HG03139 (cell line): Measurements from ENCODE around the gene UAP1L1.
"Not testable (repeated sequence)": the region's sequence is repeated elsewhere in the genome, so short reads cannot be mapped to it uniquely, and the experiment has no call there.

ENCODE experiments used
- ATAC-seq: cut with Tn5 transposase; IDR thresholded peaks from one replicate; pipeline ENCODE4 v1.9.1; 2021; ENCODE audit not compliant: unreplicated experiment

The UAP1L1 gene, protein sequence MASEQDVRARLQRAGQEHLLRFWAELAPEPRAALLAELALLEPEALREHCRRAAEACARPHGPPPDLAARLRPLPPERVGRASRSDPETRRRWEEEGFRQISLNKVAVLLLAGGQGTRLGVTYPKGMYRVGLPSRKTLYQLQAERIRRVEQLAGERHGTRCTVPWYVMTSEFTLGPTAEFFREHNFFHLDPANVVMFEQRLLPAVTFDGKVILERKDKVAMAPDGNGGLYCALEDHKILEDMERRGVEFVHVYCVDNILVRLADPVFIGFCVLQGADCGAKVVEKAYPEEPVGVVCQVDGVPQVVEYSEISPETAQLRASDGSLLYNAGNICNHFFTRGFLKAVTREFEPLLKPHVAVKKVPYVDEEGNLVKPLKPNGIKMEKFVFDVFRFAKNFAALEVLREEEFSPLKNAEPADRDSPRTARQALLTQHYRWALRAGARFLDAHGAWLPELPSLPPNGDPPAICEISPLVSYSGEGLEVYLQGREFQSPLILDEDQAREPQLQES

GRCh38 chr9:137077010-137077747, at the start of gene UAP1L1:
UAP1L1 (plus strand) TSS chr9:137077517; CDS start chr9:137077533, 16 bp downstream.
- ATAC-seq = no peak

DNA sequence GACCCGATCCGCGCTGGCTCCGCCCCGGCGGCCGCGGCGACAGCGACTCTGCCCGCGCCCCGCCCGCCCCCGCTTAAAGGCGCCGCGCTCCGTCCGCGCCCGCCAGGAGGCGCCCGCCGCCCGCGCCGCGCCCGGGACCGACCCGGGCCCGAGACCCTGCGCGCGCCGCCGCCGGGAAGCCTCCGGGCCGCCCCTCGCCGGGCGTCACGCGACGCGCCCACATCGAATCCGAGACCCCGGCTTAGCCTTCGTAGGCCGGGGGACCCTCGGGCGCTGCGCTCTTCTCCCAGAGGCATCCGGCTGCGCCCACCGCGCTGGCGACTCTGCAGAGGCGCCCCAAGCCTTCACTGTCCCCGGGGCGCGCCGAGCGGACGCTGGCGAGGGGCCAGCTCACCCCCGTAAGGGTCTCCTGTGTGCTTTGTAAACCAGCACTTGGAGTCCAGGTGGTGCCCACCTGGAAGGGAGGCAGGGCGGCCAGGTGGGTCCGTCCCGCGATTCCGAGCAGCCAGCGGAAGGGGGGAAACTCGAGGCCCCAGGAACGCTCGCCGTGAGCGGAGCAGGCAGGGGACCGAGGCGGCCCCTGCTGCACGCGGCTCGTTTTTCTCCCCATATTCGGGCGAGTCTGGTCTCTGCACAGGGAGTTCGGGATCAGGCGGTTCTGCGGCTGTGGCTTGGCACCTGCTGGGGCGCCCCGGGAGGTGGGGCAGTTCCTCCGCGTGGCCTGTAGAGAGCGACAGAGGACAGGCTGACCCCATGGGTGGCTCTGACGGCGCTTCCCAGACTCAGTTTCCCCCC, 48.9 kb upstream of the UAP1L1 start:
- no peak for ATAC-seq

GRCh38 chr9:137029058-137029936, 48.0 kb upstream of the UAP1L1 start:
- ATAC-seq = no peak

DNA sequence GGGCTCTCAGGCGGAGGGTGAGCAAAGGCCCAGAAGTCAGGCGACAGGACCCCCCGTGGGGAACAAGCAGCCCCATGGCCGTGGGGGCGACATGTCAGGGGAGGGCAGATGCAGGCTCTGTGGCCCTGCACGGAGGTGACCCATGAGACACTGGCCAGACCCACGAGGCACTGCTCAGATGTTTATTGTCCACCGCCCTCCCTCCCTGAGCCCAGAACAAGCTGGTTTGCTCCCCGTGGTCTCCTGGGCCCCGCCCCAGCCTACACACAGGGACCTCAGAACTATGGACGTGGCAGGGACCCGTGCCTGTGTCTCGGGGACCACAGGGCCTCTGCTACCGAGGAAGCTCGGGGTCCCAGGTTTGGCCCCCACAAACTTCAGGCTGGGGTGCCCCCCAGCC, 47.3 kb upstream of the UAP1L1 start:
- ATAC-seq = no peak

GRCh38 chr9:137030538-137031527, 46.5 kb upstream of the UAP1L1 start:
- ATAC-seq = no peak

DNA sequence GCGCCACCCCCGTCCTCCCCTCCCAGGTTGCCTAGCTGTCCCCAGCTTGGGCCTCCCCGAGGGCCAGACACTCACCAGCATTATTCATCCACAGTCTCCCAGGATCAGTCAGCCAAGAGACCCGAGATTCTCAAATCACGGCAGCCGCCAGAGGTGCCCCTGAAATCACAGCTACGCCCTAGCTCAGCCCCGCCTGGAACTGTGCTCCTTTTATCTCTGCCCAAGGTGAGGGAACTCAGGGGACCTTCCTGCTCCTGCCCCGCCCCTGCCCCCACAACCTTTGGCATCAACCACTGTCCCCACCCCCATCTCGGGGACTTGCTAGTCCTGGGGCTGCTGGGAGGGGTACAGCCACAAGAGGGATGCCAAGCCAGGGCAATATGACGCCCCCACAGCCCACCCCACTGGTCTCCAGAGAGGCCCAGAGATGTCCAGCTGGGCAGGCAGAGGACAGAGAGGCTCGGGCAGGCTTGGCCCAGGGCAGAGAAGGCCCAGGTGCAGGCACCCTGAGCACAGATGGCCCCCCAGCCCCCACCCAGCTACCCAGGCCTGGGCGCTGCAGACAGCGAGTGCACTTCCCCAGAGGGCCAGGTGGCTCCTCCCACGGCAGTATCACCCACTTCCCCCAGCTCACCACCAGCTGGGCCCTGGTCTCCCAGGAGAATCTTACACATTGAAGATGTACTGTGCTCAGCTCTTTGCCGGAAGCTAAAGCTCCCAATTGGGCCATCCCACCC, 45.2 kb upstream of the UAP1L1 start, which contains the start of gene FUT7:
TSS of gene FUT7 (minus strand) at position 185 of the 737 bp plus-strand sequence. CDS start at position 88, 97 bp downstream.
- ATAC-seq = no peak

DNA sequence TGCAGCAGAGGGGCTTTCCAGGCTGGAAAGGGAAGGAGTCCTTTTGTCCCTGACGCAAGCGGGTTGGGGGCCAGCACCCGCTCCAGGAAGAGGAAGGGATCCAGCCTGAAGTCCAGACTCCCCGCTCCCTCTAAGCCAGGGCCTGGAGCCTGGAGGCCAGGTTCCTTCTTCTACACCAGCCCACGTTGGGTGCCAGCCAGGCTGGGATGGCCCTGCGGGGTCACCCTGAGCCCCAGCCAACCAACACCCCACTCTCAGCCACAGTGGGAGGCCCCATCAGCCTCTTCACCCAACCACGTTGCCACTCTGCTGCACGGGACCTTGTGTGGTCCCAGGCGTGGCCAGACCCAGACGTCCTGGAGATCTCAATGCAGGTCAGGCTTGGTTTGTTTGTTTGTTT, 44.5 kb upstream of the UAP1L1 start:
- no peak for ATAC-seq

DNA sequence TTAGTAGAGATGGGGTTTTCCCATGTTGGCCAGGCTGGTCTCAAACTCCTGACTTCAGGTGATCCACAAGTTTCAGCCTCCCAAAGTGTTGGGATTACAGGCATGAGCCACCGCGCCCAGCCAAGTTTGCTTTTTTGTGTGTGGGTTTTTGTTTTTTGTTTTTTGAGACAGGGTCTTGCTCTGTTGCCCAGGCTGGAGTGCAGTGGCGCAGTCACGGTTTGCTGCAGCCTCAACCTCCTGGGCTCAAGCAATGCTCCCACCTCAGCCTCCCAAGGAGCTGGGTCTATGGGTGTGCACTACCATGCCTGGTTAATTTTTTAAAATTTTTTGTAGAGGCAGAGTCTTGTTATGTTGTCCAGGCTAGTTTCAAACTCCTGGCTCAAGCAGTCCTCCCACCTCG, 43.8 kb upstream of the UAP1L1 start:
- ATAC-seq = not testable (repeated sequence)

DNA sequence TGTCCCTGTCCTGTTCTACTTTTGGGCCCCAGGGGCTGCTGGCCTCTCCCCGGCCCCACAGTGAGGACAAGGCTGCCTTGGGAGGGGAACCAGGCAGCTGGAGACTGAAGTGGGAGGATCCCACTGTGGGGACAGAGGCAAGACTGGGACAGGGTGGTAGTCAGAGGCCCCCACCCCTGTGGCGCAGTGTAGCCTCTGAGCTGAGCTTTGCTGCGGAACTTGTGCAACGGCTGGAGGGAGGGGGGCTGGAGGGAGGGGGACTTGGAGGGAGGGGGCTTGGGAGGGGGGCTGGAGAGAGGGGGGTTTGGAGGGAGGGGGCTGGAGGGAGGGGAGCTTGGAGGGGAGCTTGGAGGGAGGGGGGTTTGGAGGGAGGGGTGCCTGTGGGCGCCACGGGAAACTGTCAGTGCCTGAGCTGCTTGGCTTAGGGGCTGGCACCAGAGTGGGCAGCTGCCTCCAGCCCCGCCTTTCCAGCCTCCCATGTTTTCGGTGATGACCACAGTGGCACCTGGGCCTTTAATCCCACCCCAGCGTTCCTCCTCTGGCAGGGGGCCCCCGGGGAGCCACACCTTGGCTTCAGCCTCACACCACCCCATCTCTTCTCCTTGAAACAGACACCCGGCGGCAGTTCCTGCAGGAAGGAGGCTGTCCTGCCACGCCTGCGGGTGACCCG, 43.1 kb upstream of the UAP1L1 start:
- no peak for ATAC-seq

DNA sequence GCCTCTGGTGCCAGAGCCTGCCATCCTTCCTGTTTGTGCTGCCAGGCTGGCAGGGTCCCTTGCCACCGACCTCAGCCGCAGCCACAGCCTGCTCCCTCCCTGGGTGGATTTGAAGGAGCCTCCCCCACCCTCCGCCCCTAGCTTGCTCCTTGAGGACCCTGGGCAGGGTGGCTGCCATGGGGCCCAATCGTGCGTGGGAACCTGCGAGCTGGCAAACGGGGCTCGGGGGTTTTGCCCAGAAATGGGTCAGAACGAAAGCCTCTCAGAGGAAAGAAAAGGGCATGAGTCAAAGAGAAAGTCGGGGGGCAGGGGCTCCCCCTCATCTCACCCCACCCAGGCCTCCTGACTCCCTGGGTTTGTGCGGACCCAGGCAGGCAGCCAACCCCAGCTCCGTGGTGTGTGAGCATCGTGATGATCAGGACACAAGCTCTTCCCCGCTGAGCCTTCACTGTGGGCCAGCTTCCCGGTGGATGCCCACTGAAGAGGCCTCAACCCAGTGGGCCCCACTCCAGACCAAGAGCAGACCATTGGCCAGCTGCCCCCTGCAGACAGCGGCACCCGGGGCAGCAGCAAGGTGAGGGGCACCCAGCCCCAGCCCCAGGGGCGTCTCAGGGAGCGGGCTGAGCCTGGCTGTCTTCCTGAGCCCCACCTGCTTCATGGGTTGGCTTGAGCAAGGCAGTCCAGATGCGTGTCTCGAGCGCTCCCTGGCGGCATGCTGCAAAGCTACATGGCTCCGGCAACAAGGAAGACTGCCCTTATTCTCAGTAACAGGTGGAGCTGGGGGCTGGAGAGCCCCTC, 42.4 kb upstream of the UAP1L1 start:
- ATAC-seq = no peak

DNA sequence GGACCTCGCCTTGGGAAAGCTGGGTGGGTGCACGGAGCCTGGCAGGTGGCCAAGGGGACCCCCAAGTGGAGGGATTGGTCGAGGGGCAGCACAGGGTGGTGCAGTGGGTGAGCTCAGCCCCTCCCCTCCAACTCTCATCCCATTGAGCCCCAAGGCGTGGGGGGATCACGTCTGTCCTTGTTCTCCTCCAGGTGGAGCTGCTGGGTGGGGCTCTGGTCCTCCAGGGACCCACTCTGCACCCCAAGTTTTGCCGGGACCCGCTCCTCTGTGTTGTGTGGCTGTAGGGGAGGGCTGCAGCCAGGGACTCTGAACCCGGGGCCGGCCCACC, 41.8 kb upstream of the UAP1L1 start:
- ATAC-seq = no peak

DNA sequence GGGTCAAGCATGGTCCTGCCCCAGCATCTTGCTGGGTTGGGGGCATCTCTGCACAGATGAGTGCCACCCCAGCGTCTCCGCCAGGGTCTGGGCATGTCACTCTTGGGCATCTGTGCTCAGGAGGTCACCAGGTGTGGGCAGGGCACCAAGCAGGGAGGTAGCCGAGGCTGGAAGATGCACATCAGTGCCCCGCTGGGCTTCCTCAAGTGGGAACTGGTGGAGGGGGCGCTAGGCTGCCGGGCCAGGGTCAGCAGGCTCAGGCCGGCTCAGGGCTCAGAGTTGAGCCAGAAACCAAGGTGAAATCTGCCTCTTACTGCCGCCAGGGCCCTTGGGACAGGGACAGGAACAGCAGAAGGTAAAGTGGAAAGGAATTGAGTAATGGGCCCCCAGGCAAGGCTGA, 41.4 kb upstream of the UAP1L1 start:
- no peak for ATAC-seq

GRCh38 chr9:137037035-137037434, 40.3 kb upstream of the UAP1L1 start:
- ATAC-seq = no peak

GRCh38 chr9:137037483-137037882, 39.8 kb upstream of the UAP1L1 start:
- no peak for ATAC-seq

GRCh38 chr9:137038916-137039315, 38.4 kb upstream of the UAP1L1 start:
- ATAC-seq = no peak

DNA sequence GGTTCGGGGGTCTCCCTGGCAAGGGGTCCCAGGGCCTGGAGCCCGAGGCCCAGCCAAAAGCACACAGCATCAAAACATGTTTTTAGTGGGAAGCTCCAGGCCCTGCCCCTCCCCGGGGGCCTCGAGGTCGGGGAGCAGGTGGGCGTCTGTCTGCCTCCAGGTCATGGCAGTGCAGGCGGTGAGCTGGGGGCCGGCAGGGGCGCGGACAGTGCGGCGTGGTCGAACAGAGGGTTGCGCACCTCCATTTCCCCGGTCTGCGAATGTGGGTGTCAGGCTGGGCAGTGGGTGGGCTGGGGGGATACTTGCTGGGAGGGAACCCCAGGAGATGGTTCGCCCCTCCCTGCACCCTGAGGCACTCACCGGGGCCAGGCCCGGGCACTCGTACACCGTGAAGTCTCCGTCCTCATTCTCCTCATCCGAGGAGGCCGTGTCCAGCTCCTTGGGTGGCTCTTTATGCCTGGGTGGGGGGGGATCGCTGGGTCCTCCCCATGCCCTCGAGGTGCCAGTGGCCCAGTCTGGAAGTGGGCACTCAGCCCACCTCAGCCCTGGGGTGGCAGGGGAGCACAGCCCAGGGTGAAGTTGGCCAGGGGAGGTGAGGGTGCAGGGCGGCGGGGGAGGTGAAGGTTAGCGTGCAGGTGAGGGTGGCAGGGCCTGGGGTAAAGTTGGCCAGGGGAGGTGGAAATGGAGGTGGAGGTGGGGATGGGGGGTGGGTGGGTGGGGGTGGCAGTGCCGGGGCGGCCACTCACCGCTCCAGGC, 37.5 kb upstream of the UAP1L1 start:
- ATAC-seq = no peak
